Posterior cingulate gyrus (tissue), 11 donors: Measurements from ENCODE around the gene SPEM3.
A peak's percentile ranks its signal among the peaks of the same experiment; 100 is the strongest.

Source experiments
- DNase-seq, 10 donors: peaks; one replicate each; pipeline versions ENCODE4 v3.0.0 to v3.0.0-alpha.2; 2020 to 2021; ENCODE audit warnings: mixed read lengths in 3 of 10
- intact Hi-C: fragments of 100-400 bp; cut with DNase I; formaldehyde crosslinking; loops from one replicate; pipeline ENCODE4 v1.15.1; 2023

SPEM3 gene

GRCh38 chr17:7481842-7482741 lies 53.4 kb downstream of the SPEM3 start:
- intact Hi-C loops, result loop anchor here (10.0 kb wide), 1 partner anchor 127 kb away; the partner anchor contains the start of genes KCTD11 and TMEM95
- DNase-seq, result peak in 1 of 10 donors; percentile 74
